Sigmoid colon (tissue), 4 donors: ENCODE measurements around the gene POLN.

Experiments
- EP300 ChIP-seq, 4 donors: sonication (generic); formaldehyde crosslinking; IDR thresholded peaks; one replicate each; pipeline ENCODE4 v1.6.1; 2017; ENCODE audit warnings: antibody characterized with exemption in 4 of 4
- POLR2A ChIP-seq, 2 donors: fragments of 450-650 bp; IDR thresholded peaks; one replicate each; pipeline ENCODE4 v1.6.1; 2016; ENCODE audit warnings: antibody characterized with exemption in 2 of 2, mild to moderate bottlenecking in 2 of 2, moderate library complexity in 2 of 2
- TF ChIP-seq, protein P1 (sequence below), 4 experiments: fragments of 450-650 bp in 3 of 4; fragments of 200-600 bp in 1 of 4; IDR thresholded peaks; one replicate each; pipeline ENCODE4 v1.5.1; 2016 to 2019; ENCODE audit warnings: antibody characterized with exemption in 4 of 4, mild to moderate bottlenecking in 3 of 4, moderate library complexity in 2 of 4

DNA sequence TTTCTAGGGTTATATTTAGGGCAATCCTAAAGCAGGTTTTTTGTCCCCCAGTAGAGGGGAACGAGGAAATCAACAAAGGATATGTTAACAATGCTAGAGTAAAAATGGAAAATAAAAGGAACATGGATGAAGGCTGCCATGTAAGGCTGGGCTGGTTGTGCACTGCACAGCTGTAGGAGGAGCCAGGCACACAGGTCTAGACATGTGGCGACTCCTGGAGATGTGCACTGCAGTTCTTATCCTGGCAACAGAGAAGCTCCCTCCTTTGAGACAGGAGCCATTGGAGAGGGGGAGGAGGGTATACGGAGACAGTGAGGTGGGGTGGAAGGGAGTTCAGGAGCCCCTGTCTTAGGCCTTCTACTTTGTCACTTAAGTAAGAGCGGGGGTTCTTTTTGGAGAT, 116.9 kb downstream of the POLN start:
- TF ChIP-seq POLR2A (IDR thresholded peaks at IDR 0.05) (no peak), EP300 (IDR thresholded peaks at IDR 0.05) (no peak)
- TF ChIP-seq, protein P1, sequence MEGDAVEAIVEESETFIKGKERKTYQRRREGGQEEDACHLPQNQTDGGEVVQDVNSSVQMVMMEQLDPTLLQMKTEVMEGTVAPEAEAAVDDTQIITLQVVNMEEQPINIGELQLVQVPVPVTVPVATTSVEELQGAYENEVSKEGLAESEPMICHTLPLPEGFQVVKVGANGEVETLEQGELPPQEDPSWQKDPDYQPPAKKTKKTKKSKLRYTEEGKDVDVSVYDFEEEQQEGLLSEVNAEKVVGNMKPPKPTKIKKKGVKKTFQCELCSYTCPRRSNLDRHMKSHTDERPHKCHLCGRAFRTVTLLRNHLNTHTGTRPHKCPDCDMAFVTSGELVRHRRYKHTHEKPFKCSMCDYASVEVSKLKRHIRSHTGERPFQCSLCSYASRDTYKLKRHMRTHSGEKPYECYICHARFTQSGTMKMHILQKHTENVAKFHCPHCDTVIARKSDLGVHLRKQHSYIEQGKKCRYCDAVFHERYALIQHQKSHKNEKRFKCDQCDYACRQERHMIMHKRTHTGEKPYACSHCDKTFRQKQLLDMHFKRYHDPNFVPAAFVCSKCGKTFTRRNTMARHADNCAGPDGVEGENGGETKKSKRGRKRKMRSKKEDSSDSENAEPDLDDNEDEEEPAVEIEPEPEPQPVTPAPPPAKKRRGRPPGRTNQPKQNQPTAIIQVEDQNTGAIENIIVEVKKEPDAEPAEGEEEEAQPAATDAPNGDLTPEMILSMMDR (IDR thresholded peaks at IDR 0.05), result no peak
